ENCODE results near the gene PSG2.
"Not testable (repeated sequence)": the region's sequence is repeated elsewhere in the genome, so short reads cannot be mapped to it uniquely, and the experiment has no call there.

PSG2 gene

DNA sequence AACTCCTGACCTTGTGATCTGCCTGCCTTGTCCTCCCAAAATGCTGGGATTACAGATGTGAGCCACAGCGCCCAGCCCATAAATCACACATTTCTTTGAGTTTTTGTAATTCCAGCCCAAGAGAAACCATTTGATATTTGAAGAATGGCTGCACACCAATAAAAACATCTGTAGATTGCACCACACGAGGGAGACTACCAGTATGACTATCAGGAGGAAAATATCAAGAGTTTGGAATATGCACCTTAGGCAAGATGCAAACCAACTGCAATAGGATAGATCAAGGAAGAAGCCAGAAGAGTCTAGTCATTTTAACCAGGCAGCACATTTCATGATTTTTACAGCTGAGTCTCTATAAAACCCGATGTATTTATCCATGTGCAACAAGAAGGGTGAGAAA is 20.1 kb downstream of the PSG2 start:
- not testable (repeated sequence) for DNase-seq

DNA sequence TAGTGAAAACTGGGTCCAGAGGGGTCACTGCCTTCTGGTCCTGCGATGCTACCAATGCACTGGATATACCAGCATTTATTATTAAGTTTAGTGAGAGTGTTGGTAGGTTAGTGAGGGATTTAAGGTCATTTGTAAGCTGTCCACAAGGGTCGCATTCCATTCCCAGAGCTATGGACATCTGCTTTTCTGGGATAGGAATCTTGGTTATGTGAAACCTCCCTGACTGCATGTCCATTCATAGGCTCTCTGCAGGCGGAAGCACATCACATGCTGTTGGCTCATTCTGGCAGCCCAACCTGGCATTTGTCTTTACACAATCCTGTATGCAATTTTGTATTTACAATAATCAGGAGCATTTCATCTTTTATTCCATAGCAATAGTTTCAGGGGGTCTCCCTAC is 21.2 kb downstream of the PSG2 start:
- peak; percentile 57 for DNase-seq

DNA sequence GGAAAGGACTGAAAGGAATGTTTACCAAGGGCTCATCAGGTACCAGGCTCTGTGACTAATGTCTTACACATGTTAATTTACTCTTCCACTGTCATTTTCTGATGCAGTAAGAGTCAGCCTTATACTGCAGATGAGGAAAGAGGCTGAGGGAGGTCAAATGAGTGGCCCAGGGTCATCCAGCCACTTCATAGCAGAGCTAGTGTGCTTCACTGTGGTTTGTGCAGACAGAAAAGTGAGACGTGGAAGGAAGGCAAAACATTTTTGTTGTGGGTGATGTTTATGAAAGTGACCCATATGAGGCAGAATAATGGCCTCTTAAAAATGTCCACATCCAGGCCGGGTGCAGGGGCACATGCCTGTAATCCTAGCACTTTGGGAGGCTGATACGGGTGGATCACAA is 22.2 kb downstream of the PSG2 start:
- DNase-seq, result peak; percentile 63

DNA sequence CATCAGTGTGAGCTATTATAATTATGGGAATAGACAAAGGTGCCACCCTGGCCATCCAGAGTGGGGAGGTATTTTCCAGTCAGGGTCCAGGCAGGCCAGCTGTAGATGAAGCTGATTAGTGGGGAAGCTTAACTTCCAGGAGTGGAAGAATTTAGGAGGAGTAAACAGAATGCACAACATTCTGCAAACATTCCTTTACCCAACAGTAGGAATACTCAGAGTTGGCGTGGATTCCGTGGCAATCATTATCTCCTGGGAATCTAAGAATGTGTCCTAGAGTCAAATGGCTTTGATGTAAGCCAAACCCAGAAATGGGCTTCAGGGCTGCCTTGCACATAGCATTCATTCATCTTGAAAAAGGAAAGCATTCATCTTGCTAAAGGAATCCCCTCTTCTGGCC is 23.0 kb downstream of the PSG2 start:
- not testable (repeated sequence) for DNase-seq

DNA sequence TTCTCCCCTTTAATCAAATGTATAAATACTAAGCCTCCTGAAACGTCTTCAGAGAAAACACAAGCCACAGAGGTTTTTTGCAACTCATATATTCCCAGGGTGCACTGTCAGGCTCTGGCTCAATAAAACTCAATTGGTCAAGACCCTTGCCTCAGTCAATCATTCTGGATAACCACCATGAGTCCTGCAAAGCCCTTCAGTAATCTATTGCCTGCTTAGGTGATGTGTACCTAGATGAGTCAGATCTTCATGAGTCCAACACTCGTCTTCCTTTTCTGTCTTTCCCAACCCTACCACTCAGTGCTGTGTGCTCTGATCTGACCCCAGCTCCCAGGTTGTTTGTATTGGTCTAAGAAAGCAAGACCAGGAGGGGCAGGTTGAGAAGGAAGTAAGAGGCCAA is 24.1 kb downstream of the PSG2 start:
- DNase-seq, result not testable (repeated sequence)

DNA sequence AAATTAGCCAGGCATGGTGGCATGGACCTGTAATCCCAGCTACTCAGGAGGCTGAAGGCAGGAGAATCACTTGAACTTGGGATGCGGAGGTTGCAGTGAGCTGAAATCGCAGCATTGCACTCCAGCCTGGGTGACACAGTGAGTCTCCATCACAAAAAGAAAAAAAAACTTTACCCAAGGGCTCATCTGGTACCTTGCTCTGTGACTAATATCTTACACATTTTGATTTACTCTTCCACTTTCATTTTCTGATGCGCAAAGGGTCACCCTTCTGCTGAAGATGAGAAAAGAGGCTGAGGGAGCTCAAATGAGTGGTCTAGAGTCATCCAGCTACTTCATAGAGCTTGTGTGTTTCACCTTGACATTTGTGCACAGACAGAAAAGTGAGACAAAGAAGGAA is 34.5 kb downstream of the PSG2 start:
- not testable (repeated sequence) for DNase-seq

DNA sequence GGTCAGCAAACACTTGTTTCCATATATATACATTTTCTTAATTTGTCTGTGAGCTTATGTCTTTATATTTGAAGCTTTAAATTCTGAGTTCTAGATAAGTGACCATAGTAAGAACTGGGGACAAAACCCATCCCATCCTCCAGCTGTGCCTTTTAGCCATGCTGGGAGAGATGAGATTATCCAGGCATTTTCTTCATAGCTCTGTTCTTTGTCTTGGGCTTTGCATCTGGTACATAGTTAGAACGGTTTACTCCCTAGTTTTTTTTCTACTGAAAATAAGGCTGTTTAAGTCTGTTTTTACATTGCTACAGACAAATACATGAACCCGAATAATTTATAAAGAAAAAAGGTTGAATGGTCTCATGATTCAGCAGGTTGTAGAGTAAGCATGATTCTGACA is 35.9 kb downstream of the PSG2 start:
- DNase-seq, result not testable (repeated sequence)

DNA sequence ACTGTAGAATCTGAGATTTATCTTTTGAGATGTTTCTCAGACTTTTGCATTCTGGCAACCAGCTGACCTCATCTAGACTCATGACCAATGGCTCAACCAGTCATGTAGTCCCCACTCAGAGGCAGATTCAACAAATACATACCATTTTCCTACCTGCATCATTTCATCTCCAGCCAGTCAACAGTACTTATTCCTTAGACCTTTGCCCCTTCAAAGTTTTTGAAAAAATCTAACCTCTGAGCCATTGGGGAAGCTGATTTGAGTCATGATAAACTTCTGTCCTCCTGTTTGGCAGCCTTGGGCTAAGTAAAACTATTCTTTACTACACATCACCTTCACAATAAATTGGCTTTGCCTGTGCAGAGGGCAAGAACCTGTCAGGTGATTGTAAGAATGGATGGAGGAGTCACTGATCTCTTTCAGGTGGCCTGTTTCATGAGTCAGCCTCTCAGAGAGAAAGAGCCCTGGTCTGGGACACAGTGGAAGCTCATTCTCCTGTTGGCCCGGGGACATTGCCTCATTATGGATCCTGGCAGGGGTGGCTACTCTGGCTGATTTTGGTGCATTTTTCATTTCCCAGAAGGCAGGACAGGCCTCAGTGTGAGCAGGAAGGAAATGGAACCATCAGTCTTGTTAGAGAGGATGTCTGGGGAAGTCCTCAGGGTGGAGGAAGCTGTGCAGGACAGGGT is 38.9 kb downstream of the PSG2 start:
- DNase-seq, result not testable (repeated sequence)

DNA sequence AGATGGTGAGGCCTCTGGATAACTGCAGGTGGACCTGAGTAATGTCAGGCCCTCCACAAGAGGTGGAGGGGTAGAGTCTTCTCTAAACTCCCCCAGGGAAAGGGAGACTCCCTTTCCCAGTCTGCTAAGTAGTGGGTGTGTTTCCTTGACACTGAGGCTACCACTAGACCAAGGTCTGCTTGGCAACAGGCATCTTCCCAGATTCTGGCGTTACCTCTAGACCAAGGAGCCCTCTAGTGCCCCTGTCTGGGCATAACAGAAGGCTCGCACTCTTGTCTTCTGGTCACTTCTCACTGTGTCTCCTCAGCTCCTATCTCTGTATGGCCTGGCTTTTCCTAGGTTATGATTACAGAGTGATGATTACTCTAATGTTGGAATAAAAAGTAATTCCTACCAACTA is 50.9 kb downstream of the PSG2 start:
- DNase-seq, result peak; percentile 71

DNA sequence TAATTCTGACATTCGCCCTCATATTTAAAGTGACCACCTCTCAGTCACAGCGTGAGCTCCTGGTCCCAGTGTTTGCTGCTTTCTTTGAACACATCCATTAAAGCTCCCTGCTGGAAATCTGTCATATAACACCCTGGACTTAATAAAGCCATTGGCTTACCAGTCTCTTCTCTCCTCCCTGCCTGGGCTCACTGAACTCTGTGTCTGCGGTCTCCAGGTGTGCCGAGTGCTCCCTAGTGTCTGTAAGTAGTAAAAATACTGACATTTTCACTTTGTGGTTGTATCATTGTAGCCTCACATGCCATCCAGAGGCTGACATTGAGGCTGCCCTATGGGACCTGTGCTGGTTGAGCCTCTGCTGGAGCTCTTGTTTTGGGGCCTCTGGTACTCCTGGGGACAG is 53.6 kb downstream of the PSG2 start:
- DNase-seq, result no peak

DNA sequence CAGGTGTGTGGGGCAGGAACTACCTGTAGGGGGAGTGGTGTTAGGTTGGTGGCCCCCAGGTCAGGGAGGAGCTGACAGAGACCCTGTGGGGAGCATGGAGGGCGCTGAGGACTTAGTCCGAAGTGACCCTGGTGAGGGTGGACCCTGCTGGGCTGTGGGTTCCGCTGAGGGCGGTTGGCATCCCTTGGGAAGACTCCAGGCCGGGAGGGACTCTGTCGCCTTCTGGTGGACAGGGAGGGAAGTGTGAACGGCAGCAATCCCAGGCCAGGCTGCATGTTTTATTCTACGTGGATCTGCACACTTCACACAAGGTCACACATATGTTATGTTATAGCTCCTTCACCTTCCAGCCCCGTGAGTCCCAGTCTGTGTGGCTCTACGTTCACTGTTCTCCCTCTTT is 54.5 kb downstream of the PSG2 start:
- not testable (repeated sequence) for DNase-seq

DNA sequence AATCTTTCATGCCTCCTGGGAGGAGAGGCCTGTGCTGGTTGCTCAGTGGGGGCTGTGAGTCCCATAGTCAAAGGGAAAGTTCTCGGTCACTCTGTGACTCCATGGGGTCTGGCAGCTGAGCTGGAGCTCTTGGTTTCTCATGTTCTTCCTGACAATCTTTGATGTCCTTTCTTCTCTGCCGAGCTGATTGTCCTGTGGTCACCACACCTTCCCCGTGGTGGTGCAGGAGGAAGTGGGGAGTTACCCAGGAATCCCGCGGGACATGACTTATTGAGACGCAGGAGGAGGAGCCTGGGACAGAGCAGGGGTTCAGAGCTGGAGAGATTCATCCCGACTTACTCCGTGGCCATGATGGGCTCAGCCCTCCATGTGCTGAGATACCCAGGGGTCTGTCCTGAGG is 55.4 kb downstream of the PSG2 start:
- not testable (repeated sequence) for DNase-seq

DNA sequence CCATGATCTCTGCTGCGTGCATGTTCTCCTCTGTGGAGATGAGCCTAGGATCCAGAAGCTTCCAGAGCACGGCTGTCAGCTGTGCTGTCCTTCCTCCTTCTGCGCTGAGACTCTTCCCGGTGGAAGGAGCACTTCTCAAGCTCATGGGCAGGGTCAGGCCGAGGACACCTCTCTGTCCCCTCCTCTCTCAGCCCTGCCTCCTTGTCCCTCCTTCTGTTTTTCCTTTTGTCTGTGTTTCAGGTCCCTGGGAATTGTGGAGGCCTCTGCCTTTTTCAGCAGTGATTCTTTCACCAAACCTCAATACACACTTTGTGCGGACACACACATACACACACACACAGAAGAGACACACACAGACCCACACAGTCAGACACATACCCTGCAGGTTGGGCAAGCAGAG is 56.1 kb downstream of the PSG2 start, which contains the start of gene PSG11:
Gene PSG11 (minus strand): TSS at position 101 of the 400 bp plus-strand sequence. CDS start 97 bp downstream, at position 4.
- not testable (repeated sequence) for DNase-seq

DNA sequence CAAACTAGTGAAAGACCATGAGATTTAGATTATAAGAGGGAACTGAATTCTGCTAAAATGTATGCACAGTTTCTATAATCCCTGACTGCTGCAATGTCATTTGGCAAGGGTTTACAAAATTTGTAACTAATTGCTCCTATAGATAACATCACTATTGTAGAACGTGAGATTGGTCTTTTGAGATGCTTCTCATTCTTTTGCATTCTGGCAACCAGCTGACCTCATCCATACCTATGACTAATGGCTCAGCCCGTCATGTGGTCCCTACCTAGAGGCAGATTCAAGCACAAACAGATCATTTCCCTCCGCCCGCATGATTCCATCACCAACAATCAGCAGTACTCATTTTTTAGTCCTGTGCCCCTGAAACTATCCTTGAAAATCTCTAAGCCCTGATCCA is 60.4 kb downstream of the PSG2 start:
- DNase-seq, result peak; percentile 86

DNA sequence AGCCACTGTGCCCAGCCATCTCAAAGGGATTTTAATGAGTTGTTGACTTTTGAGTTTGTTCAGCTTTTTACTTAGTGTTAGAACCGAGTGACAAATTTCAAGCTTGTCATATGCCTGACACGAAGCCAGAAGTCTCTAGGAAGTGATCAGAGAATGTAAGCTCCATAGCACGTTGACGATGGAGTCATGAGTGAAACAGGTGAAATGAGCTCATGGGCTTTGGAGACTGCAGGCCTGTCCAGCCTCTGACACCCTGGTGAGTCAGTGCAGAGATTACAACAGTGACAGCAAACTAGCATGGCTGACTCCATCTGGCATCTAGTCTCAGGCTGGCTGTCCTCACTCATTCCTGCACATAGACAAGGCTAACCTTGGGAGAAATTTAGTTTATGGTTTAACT is 60.9 kb downstream of the PSG2 start:
- peak; percentile 89 for DNase-seq

DNA sequence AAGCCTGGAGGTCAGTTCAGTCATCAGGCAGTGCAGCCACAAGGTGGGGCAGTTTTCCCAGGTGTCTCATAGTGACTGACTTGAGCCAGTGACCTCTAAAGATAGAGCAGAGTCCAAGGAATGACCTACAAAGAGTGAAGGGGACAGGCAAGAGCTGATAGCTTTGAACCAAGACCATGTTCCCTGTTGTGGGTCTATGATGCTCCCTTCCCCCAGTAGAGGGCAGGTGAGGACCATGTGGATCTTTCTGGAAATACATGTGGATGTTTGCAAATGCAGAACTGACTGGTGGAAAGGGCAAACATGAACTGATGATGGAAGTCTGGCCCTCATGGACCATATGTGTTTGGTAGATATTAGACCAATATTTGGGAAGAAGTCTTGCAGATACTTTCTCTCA is 62.9 kb downstream of the PSG2 start:
- not testable (repeated sequence) for DNase-seq
